GM19328 (cell line): ENCODE measurements around the gene CCNJL.
"Not testable (repeated sequence)": the region's sequence is repeated elsewhere in the genome, so short reads cannot be mapped to it uniquely, and the experiment has no call there.

Experiments used
- ATAC-seq: cut with Tn5 transposase; IDR thresholded peaks from one replicate; pipeline ENCODE4 v1.9.1; 2021; ENCODE audit warnings: mild to moderate bottlenecking, moderate library complexity; ENCODE audit not compliant: unreplicated experiment

Gene CCNJL

GRCh38 chr5:160334716-160335115, 22.4 kb upstream of the CCNJL start:
- ATAC-seq: not testable (repeated sequence)

- ATAC-seq: no peak
Observed at GRCh38 chr5:160333721-160334120, 21.4 kb upstream of the CCNJL start.

- no peak for ATAC-seq
Observed at GRCh38 chr5:160330212-160330611, 17.8 kb upstream of the CCNJL start.

GRCh38 chr5:160327818-160328217, 15.5 kb upstream of the CCNJL start:
- ATAC-seq: no peak

- ATAC-seq: no peak
Observed at GRCh38 chr5:160326981-160327380, 14.6 kb upstream of the CCNJL start.

GRCh38 chr5:160325716-160326115, 13.4 kb upstream of the CCNJL start:
- no peak for ATAC-seq

GRCh38 chr5:160324886-160325285, 12.5 kb upstream of the CCNJL start:
- no peak for ATAC-seq

- no peak for ATAC-seq
Observed at GRCh38 chr5:160318409-160318808, 6.0 kb upstream of the CCNJL start.

- ATAC-seq: no peak
Observed at GRCh38 chr5:160317434-160317833, 5.1 kb upstream of the CCNJL start.

GRCh38 chr5:160315968-160316367, 3.6 kb upstream of the CCNJL start:
- no peak for ATAC-seq

- no peak for ATAC-seq
Observed at GRCh38 chr5:160312960-160313727, 780 bp upstream of the CCNJL start.

GRCh38 chr5:160311491-160312133, 752 bp downstream of the CCNJL start:
- no peak for ATAC-seq

GRCh38 chr5:160310552-160311295, 1.6 kb downstream of the CCNJL start:
- no peak for ATAC-seq

- ATAC-seq: no peak
Observed at GRCh38 chr5:160310140-160310539, 2.2 kb downstream of the CCNJL start.

- no peak for ATAC-seq
Observed at GRCh38 chr5:160306696-160307095, 5.7 kb downstream of the CCNJL start.

GRCh38 chr5:160305319-160305718, 7.0 kb downstream of the CCNJL start:
- ATAC-seq: no peak

- ATAC-seq: no peak
Observed at GRCh38 chr5:160303690-160304089, 8.7 kb downstream of the CCNJL start.

GRCh38 chr5:160298189-160298588, 14.2 kb downstream of the CCNJL start:
- no peak for ATAC-seq

- ATAC-seq: no peak
Observed at GRCh38 chr5:160297776-160298175, 14.6 kb downstream of the CCNJL start.

- ATAC-seq: no peak
Observed at GRCh38 chr5:160297004-160297403, 15.4 kb downstream of the CCNJL start.

- ATAC-seq: no peak
Observed at GRCh38 chr5:160296496-160296895, 15.9 kb downstream of the CCNJL start.
